Measurements from ENCODE around the gene PEX19.
"Not testable (repeated sequence)": the region's sequence is repeated elsewhere in the genome, so short reads cannot be mapped to it uniquely, and the experiment has no call there.

Gene PEX19

GRCh38 chr1:160284782-160285344 is at the start of gene PEX19:
PEX19 (minus strand) TSS chr1:160285133; CDS start chr1:160285124, 9 bp downstream.
- peak; percentile 94 for DNase-seq (ENCODE audit: low spot score)

- DNase-seq (ENCODE audit: low spot score): no peak
These were observed 47.6 kb upstream of the PEX19 start for GRCh38 chr1:160332516-160332915.

GRCh38 chr1:160330119-160330518 is 45.2 kb upstream of the PEX19 start:
- DNase-seq (ENCODE audit: low spot score): no peak

- DNase-seq (ENCODE audit: low spot score): no peak
These were observed 43.3 kb upstream of the PEX19 start for GRCh38 chr1:160328184-160328583.

GRCh38 chr1:160326418-160326817 is 41.5 kb upstream of the PEX19 start:
- DNase-seq (ENCODE audit: low spot score): no peak

- DNase-seq (ENCODE audit: low spot score): no peak
These were observed 40.3 kb upstream of the PEX19 start for GRCh38 chr1:160325252-160325651.

GRCh38 chr1:160322831-160323230 is 37.9 kb upstream of the PEX19 start:
- DNase-seq (ENCODE audit: low spot score): no peak

GRCh38 chr1:160315359-160315758 is 30.4 kb upstream of the PEX19 start:
- DNase-seq (ENCODE audit: low spot score): no peak

GRCh38 chr1:160309571-160309970 is 24.6 kb upstream of the PEX19 start:
- no peak for DNase-seq (ENCODE audit: low spot score)

GRCh38 chr1:160309185-160309557 is 24.2 kb upstream of the PEX19 start:
- no peak for DNase-seq (ENCODE audit: low spot score)

- DNase-seq (ENCODE audit: low spot score): no peak
These were observed 23.7 kb upstream of the PEX19 start for GRCh38 chr1:160308451-160309184.

- no peak for DNase-seq (ENCODE audit: low spot score)
These were observed 22.3 kb upstream of the PEX19 start for GRCh38 chr1:160307118-160307791.

GRCh38 chr1:160300173-160300572 is 15.2 kb upstream of the PEX19 start:
- DNase-seq (ENCODE audit: low spot score): no peak

GRCh38 chr1:160296036-160296435 is 11.1 kb upstream of the PEX19 start:
- DNase-seq (ENCODE audit: low spot score): no peak

GRCh38 chr1:160293020-160293968 is 8.4 kb upstream of the PEX19 start:
- DNase-seq (ENCODE audit: low spot score): no peak

GRCh38 chr1:160291248-160292220 is 6.6 kb upstream of the PEX19 start:
- peak; percentile 56 for DNase-seq (ENCODE audit: low spot score)

GRCh38 chr1:160287769-160288168 is 2.8 kb upstream of the PEX19 start:
- DNase-seq (ENCODE audit: low spot score): not testable (repeated sequence)

GRCh38 chr1:160285506-160285905 is 573 bp upstream of the PEX19 start:
- DNase-seq (ENCODE audit: low spot score): no peak

- DNase-seq (ENCODE audit: low spot score): peak; percentile 12
These were observed 632 bp downstream of the PEX19 start for GRCh38 chr1:160284220-160284781.

GRCh38 chr1:160282807-160283206 is 2.1 kb downstream of the PEX19 start:
- no peak for DNase-seq (ENCODE audit: low spot score)

- DNase-seq (ENCODE audit: low spot score): no peak
These were observed 6.9 kb downstream of the PEX19 start for GRCh38 chr1:160277987-160278386.

All from LoVo (cell line).